GM19099 (cell line): Measurements from ENCODE around the gene TAF7L.

Experiments
- POLR2A ChIP-seq: IDR thresholded peaks from 3 replicates; pipeline ENCODE4 v1.6.1; 2011; ENCODE audit warnings: low read depth; ENCODE audit not compliant: insufficient read length; ENCODE audit errors: extremely low read depth

TAF7L gene

DNA sequence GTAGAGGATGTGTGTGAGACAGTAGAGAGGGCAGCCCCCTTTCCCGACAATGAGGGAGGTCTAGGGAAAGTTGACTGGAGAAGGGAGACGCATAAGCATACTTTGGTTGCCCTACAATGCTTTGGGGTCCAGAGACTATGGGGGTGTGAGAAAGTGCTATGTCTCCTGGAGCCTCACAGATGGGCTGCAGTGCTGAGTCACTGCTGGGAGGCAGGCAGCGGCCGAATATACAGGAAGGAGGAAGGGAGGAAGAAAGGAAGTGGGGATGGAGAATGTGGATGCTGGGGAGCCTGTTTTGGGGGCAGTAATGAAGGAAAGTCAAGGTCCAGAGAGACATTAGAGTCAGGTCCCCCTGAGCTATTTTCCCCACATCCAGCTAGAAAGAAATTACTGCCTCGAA is 58.8 kb downstream of the TAF7L start:
- TF ChIP-seq POLR2A: no peak

DNA sequence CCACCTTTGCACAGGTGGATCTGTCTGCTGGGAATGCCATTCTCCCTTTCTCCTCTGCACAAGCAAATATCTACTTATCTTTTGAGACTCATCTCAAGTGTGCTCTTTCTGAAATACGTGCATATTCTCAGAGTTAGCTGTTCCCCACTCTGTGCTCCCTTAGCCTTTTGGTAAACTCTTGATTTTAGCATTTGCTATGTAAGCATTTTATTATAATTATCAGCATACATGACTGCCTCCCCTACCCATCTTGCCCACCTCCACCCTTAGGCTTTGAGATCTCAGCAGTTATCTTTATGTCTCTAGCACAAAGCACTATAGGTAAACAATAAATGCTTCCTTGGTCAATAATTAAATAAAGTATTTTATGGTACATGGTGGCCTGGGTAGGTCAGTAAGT is 60.1 kb downstream of the TAF7L start:
- TF ChIP-seq POLR2A: no peak

DNA sequence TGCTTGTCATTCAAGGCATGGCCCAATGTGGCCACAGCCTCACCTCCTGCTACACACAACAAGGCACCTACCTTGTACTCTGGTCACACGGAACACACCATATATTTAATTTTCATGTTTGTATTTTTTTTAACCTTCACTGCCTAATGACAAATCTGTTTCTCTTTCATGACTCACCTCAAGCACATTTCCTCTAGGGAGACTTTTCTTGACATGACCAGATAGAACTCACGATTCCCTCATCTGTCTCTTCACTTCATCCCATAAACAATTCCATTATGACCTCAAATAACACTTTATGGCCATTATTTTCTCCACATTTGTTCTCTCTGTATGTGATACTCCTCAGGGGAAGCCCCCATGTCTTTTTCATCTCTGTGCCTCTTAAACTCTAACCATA is 60.5 kb downstream of the TAF7L start:
- no peak for TF ChIP-seq POLR2A

DNA sequence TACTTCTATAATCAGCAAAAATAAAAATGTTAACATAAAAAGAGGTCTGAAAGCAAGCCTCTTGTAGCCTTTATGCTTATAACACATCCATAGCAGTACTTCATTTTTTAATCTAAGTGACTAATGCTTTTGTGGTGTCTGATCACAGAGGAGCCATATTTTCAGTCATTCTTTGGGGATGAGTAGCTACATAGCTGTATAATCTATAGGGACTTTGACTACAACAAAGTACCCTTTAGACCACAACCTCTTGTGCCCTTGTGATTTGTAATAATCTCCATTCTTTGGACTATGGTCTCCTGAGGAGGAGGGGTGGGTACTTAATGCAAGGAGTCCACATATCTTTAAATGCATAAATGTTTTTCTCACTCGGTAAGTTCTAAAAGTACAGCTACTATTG is 62.0 kb downstream of the TAF7L start:
- no peak for TF ChIP-seq POLR2A

DNA sequence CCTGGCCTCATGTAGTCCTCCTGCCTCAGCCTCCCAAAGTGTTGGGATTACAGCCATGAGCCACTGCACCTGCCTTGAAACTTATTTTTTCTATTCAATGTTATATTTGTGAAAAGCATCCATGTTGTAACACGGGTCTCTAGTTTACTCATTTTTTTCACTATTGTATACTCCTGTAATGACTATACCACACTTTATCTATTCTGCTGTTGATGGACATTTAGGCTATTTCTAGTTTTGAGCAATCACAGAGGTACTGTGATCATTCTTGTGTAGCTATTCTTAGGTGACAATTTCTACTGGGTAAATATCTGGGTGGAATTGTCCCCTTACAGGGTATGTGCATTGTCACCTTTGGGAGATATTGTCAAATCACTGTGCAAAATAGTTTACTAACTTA is 67.9 kb downstream of the TAF7L start:
- TF ChIP-seq POLR2A: no peak

DNA sequence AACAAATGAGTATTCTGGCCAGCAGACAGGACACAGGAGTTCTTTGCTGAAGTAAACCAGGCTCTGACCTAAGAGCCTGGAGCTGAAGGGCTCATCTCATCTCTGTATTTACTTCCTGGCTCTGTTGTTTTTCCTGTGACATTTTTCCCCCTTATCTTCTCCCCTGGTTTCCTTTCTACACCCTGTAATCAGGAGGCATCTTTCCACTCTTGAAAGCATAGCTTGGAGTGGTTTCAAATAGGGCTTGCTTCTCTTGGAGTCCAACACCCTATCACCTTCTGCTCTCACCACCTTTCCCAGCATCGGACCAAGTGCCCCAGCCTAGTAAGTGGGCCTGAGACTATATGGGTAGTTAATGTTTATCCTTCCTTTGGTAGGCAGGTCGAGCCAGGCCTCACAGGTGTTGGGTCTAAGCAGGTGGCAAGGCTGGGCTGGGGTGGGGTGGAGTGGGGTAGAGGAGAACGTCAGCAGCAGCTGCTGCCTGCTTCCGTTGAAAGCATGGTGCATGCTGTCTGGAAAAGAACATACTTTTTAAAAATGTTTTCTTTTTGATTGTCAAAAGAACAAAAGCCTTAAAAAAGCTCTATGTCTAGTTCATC is 70.4 kb downstream of the TAF7L start:
- no peak for TF ChIP-seq POLR2A

DNA sequence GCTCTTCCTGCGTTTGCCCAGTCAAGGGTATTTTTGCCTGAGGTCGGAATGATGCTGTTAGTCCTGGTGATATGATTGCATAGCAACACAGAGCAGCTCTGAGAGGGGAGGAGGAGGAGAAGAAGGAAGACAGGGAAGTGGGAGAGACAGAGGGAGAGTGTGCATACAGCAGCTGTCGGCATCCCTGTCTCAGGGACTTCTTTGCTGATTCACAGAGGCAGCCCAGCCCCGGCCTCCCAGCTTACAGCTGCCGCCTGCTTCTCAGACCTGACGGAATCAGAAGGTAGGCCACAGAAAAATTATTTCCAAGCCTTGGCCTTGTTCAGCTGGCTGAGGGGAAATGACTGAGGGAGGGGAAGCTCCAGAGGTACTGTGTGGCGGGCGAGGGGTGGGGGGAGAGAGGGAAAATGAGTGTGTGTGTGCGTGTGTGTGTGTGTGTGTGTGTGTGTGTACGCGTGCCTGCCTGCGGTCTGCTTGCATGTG is 71.2 kb downstream of the TAF7L start:
- TF ChIP-seq POLR2A: no peak

DNA sequence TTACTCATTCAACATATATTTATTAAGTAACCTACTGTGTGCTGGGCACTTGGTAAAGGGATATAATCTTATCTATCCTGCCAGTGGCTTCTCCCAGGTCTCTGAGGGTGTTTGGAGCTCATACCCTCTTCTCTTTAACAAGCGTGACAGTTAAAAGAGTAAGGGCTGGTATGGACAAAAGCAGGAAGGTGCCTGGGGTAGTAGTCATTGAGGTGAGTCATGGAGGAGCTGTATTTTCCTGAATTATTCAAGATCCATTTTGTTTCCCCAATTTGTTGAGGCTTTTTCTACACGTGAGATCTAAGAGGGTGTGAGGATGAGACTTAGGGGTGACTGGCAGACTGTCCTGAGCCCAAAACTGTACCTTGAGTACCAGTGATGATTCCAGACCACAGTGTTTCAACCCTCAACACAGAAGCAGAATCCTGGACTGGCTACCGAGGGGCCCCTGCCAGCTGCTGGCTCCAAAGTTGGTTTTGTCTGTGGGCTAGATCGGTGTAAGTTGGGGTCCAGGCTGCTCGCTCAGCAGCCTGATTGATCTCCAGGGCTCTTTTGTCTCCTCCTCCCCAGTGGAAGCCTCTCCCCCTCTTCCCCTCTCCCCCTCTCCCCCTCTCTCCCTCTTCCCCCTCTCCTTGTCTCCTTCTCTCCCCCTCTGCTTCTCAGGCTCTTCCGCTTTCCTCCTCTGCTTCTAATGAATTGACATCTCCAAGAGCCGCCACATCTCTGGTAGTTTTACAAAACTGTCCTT is 71.8 kb downstream of the TAF7L start, which contains the start of gene DRP2:
Gene DRP2, plus strand, starts transcription at position 671 of the 748 bp plus-strand sequence. CDS start 11,862 bp downstream, outside the sequence.
- no peak for TF ChIP-seq POLR2A
